HG03196 (cell line): ENCODE measurements around the gene KPNA4.
"Not testable (repeated sequence)": the region's sequence is repeated elsewhere in the genome, so short reads cannot be mapped to it uniquely, and the experiment has no call there.

Experiments used
- ATAC-seq: cut with Tn5 transposase; IDR thresholded peaks from one replicate; pipeline ENCODE4 v1.9.1; 2021; ENCODE audit not compliant: unreplicated experiment

KPNA4 gene

DNA sequence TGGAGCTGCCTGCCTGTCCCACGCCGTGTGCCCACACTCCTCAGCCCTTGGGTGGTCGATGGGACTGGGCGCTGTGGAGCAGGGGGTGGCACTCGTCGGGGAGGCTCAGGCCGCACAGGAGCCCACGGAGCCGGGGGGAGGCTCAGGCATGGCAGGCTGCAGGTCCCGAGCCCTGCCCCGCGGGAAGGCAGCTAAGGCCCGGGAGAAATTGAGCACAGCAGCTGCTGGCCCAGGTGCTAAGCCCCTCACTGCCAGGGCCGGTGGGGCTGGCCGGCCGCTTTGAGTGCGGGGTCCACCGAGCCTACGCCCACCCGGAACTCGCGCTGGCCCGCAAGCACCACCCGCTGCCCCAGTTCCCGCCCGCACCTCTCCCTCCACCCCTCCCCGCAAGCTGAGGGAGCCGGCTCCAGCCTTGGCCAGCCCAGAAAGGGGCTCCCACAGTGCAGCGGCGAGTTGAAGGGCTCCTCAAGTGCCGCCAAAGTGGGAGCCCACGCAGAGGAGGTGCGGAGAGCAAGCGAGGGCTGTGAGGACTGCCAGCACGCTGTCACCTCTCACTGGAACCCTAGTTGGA is 8.7 kb upstream of the KPNA4 start:
- ATAC-seq, result not testable (repeated sequence)

DNA sequence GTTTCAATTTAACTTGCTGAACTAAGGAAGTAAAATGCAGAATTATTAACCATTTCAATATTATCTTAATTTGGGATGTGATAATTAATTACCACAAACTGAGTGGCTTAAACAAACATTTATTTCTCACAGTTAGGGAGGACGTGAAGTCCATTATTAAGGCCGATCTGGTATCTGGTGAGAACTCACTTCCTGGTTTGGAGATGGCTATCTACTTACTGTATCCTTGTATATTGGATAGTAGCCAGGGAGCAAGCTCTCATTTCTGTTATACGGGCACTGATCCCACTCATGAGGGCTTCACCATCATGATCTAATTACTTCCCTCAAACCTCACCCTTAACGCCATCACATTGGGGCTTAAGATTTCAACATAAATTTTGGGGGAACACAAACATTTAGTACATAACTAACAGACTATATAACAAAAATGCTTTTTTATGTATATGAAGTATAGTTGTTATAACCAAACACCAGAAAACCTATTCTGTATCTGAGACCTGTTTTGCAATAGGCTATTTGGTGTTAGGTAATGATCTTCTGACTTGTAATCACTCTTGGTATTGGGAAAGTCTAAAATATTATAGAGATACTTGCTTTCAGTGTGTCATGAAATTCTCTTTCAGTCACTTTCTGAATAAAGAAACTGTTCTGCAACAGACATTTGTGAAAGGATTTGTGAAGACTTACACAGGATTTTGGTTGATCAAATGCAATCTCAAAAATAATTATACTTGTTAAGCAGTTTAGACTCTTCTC is 4.7 kb upstream of the KPNA4 start:
- ATAC-seq, result no peak

GRCh38 chr3:160568989-160569388 is 3.6 kb upstream of the KPNA4 start:
- no peak for ATAC-seq

GRCh38 chr3:160567774-160568173 is 2.4 kb upstream of the KPNA4 start:
- ATAC-seq, result no peak

DNA sequence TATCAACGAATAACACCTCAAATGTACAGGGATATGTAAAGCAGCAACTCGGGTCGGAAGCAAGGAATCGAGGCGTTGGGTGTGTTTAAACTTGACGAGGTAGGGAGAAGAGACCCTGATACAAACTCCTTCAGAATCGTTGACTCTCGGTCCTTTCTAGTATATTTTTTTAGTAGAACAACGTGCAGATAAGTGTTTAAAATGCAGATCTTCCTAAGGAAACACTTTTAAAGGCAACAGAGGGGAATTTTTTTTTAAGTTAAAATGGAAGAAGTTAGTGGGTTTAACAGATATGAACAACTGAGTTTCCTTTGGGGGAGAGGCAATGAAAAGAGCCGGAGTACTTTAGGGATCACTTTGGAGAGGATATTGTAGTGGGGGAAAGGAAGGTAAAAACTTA is 1.1 kb upstream of the KPNA4 start:
- no peak for ATAC-seq

- peak; percentile 46 for ATAC-seq
Measured at GRCh38 chr3:160564949-160565441, 376 bp downstream of the KPNA4 start.

GRCh38 chr3:160564258-160564911 is 986 bp downstream of the KPNA4 start:
- ATAC-seq, result no peak

DNA sequence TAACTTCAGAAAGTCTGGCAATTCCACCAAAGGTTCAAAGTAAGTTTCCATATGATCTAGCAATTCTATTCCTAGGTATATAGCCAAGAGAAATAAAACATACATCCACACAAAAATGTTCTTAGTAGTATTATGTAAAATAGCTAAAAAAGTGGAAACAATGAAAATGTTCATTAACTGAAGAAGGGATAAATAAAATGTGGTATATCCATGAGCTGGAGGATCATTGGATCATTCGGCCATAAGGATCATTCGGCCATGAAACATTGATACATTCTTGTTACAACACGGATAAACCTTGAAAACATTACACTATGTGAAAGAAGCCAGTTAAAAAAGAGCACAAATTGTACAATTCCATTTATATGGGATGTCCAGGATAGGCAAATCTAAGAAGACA is 2.4 kb downstream of the KPNA4 start:
- no peak for ATAC-seq

DNA sequence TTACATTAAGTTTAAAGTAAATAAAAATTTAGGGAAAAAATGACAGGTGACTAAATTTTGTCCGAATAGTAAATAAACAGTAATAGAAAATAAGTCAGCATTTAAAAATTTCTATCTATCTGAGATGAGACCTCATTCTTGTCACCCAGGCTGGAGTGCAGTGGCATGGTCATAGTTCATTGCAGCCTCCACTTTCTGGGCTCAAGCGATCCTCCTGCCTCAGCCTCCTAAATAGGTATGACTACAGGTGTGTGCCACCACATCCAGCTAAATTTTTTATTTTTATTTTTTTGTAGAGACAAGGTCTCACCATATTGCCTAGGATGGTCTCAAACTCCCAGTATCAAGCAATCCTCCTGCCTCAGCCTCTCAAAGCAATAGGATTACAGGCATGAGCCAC is 7.8 kb downstream of the KPNA4 start:
- ATAC-seq, result no peak

GRCh38 chr3:160556141-160556540 is 9.2 kb downstream of the KPNA4 start:
- no peak for ATAC-seq

DNA sequence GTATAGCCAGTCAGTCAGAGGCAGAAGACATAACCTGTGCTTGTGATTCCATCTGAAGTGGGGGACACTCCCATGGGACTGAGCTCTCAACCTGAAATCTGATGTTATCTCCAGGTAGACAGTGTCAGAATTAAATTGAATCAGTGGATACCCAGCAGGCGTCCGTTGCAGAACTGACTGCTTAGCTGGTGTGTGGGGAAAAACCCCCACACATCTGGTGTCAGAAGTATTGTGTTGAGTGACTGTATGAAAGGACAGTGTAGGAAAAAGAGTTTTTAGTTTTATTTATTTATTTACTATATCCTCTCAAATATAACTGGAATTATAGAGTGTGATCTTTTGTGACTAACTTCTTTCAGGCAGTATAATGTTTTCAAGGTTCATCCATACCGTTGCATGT is 10.4 kb downstream of the KPNA4 start:
- ATAC-seq, result no peak

- no peak for ATAC-seq
Measured at GRCh38 chr3:160553827-160554226, 11.5 kb downstream of the KPNA4 start.

DNA sequence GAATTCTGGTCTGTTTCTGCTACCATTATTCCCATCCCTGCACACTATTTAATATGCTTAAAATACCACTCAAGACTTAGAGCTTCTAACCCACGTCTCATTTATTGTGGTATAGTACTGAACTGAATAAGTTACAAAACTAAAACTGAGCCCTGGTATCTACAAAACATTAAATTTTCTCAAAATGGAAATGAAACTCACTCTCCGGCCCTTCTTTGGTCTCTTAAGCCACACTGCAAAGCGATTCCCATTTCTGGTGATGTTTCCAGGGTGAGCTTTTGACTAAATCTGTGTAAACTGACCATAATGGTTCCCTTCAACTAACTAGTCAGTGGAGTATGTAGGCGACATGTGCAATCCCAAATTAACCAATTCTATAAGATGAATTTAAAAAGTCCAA is 18.6 kb downstream of the KPNA4 start:
- no peak for ATAC-seq

DNA sequence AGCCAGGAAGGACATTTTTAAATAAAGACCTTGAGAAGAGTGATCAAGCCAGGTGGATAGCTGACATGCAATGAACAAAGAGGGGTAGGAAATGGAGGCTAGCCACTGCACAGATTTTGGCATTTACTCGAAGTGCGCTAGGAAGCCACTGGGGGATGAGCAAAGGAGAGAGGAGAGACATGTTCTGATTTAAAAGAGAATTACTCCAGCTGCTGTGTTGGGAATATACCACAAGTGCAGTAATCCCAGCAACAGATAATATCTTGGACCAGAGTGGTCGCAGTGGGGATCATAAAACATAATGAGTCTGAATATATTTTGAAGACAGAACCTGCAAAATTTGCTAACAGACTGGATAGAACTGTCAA is 19.9 kb downstream of the KPNA4 start:
- no peak for ATAC-seq

DNA sequence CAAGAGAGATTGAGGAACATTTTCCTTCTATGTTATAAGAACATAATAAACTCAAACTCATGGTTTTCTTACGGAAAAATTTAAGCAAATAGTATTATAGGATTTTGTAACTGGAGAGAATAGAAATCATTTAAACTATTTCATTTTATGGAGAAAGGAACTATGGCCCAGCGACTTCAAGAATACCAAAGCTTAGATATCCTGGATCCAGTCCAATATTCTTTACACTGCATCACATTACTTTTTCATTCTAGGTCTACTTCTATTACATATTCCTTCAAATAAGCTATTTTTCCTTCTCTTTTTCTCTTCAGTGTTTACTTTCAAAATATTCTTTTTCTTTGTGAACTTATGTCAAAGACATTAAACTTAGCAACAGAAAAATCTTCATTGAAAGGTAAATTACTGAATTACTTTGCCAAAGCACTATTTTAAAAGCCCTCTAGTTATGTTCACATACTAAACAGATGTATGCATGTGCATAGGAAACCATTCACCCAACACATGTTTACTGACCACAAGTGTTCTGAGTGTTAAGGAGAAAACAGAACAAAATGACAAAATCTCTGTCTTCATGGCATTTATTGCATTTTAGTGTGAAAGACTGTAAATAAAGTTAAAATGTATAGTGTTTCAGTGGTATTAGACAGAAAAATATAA is 20.4 kb downstream of the KPNA4 start:
- no peak for ATAC-seq

GRCh38 chr3:160540551-160540950 is 24.8 kb downstream of the KPNA4 start:
- ATAC-seq, result no peak

DNA sequence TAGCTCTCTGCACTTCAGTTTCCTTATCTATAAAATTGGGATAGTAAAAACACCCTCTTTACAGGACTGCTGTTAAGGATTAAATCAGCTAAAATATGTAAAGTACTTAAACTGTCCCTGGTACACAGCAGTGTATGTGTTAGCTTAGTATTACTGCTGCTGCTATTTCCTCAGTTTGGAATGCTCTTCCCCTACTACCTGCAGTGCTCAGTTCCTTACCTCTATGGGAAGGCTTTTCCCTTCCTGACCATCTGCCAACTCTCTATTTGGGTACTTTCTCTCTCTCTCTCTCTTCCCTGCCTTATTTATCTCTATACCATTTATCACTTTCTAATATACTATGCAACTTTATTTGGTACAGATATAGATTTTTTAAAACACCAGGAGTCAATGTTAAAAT is 26.5 kb downstream of the KPNA4 start:
- no peak for ATAC-seq

DNA sequence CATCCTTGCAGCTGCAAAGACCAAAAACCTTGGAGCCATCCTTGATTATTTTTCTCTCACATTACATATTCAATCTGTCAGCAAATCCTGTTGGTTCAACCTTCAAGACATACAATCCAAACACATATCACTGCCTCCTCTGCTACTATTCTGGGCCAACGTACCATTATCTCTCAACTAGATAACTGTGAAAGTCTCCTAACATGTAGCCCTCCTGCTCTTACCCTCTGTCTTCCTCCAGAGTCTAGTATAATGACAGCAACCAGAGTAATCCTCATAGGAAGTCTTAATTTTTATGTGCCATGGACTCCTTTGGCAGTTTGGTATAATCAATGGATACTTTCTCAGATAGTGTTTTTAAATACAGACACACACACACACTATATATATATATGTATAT is 27.6 kb downstream of the KPNA4 start:
- no peak for ATAC-seq

DNA sequence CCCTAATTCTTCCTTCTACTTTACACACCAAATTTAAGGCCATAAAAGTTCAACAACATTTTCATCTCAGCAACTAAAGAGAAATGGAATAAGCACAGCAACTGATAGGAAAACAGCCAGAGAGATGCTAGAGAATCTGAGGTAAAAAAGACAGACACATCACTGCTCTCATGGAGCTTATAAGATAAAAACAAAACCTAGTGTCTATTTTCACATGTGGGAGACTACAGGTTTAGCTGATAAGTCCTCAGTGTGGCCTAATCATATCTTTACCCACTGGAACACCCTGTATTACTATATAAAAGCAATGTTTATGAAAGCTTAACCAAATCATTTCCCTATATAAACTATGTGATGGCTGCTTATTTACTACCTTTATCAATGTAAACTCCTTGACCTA is 33.0 kb downstream of the KPNA4 start:
- no peak for ATAC-seq

GRCh38 chr3:160531311-160531710 is 34.1 kb downstream of the KPNA4 start:
- no peak for ATAC-seq

DNA sequence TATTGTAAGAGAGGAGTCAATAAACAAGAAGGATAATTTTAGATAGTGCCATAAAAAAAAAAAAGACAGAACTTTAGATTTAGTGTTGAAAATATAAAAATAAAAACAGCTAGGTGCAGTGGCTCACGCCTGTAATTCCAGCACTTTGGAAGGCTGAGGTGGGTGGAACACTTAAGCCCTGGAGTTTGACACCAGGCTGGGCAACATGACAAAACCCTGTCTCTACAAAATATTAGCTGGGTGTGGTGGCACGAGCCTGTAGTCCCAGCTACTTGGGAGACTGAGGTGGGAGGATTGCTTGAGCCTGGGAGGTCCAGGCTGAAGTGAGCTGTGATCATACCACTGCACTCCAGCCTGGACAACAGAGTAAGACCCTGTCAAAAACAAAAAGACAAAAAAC is 49.0 kb downstream of the KPNA4 start:
- not testable (repeated sequence) for ATAC-seq

- ATAC-seq, result no peak
Measured at GRCh38 chr3:160501325-160501724, 64.0 kb downstream of the KPNA4 start.
